Esophagus squamous epithelium (tissue), 5 donors: ENCODE data around the gene DAD1. TPM values are rescaled to one million over a fixed set of nuclear protein-coding genes. Genes with fewer than 3 reads are reported as not detected.

Experiments used
- DNase-seq: peaks from one replicate; lab custom pipeline; 2025; lab: John Stamatoyannopoulos, UW
- H3K27ac ChIP-seq, 4 donors: fragments of 200-600 bp; sonication (generic); one replicate each; pipeline ENCODE4 v1.5.1; 2016 to 2019; ENCODE audit warnings: mild to moderate bottlenecking in 1 of 4
- H3K27me3 ChIP-seq, 4 donors: fragments of 200-600 bp; sonication (generic); 1 replicate in 3 of 4; 2 replicates in 1 of 4; pipeline versions ENCODE4 v1.5.1 to v1.6.0; 2017 to 2021; ENCODE audit warnings: antibody characterized with exemption in 1 of 4
- H3K36me3 ChIP-seq, 3 donors: fragments of 200-600 bp; sonication (generic); one replicate each; pipeline ENCODE4 v1.5.1; 2016 to 2019
- H3K4me1 ChIP-seq, 3 donors: fragments of 200-600 bp; sonication (generic); one replicate each; pipeline ENCODE4 v1.5.1; 2017 to 2019
- H3K4me3 ChIP-seq, 4 donors: fragments of 200-600 bp; sonication (generic); 1 replicate in 3 of 4; 2 replicates in 1 of 4; pipeline ENCODE4 v1.5.1; 2016 to 2019; ENCODE audit warnings: mild to moderate bottlenecking in 2 of 4, moderate library complexity in 1 of 4
- H3K9me3 ChIP-seq, 3 donors: fragments of 200-600 bp; sonication (generic); one replicate each; pipeline ENCODE4 v1.5.1; 2016 to 2019
- CTCF ChIP-seq, 6 experiments: fragments of 450-650 bp in 4 of 6; fragments of 200-600 bp in 2 of 6; sonication (generic) in 2 of 6; IDR thresholded peaks; one replicate each; pipeline ENCODE4 v1.5.1; 2016 to 2019; ENCODE audit warnings: antibody characterized with exemption in 6 of 6, mild to moderate bottlenecking in 4 of 6, moderate library complexity in 4 of 6
- POLR2A ChIP-seq, 4 donors: fragments of 450-650 bp; IDR thresholded peaks; one replicate each; pipeline ENCODE4 v1.6.1; 2017; ENCODE audit warnings: antibody characterized with exemption in 4 of 4, mild to moderate bottlenecking in 4 of 4, moderate library complexity in 3 of 4
- WGBS, 2 donors: methylation state at CpG; one replicate each; pipeline ENCODE4 v1.1.5; 2018; 5-methylcytosine and 5-hydroxymethylcytosine counted together
- intact Hi-C: fragments of 100-400 bp; cut with DNase I; formaldehyde crosslinking; loops from one replicate; pipeline ENCODE4 v1.15.0; 2022
- total RNA-seq, 4 donors: library from RNA; depleted of rRNA; stranded (reverse); fragments of >200 nt; gene quantifications; one replicate each; pipeline ENCODE4 v1.1.0, GENCODE V29; 2016
- donor health status: DM: yes; HTN: yes; CAD: no.

The DAD1 gene
- total RNA-seq, 4 donors from 2014 or later: 174 to 280 (median 225) TPM

- Histone ChIP-seq H3K9me3 (no peaks in the 10 kb centered on the region), H3K36me3 (peaks cover 0 to 14% (median 0%) of the 10 kb centered on the region in 3 donors), H3K27me3 (no peaks in the 10 kb centered on the region), H3K27ac (no peak overlapping the region), H3K4me1 (peaks cover 0 to 22% (median 6%) of the 10 kb centered on the region in 3 donors), H3K4me3 (no peak overlapping the region)
- 82 to 93% methylated on average over 3 of the region's 3 CpGs for WGBS, 2 donors
- intact Hi-C loops: loop anchor here (10.0 kb wide), 1 partner anchor 265 kb away; no protein-coding TSS in a partner anchor
- DNase-seq: no peak
- TF ChIP-seq CTCF (IDR thresholded peaks at IDR 0.05) (no peak), POLR2A (IDR thresholded peaks at IDR 0.05) (no peak)
These were observed 9.1 kb downstream of the DAD1 start for GRCh38 chr14:22579881-22580280.

GRCh38 chr14:22579236-22579635 lies 9.8 kb downstream of the DAD1 start:
- no peak overlapping the region for H3K27ac ChIP-seq
- no peaks in the 10 kb centered on the region for H3K27me3 ChIP-seq
- 61 to 68% methylated on average over 2 of the region's 2 CpGs for WGBS, 2 donors
- TF ChIP-seq POLR2A (IDR thresholded peaks at IDR 0.05): no peak
- TF ChIP-seq CTCF (IDR thresholded peaks at IDR 0.05): no peak
- H3K9me3 ChIP-seq: no peaks in the 10 kb centered on the region
- peaks cover 0 to 16% (median 3%) of the 10 kb centered on the region in 3 donors for H3K4me1 ChIP-seq
- H3K36me3 ChIP-seq: peaks cover 0 to 21% (median 0%) of the 10 kb centered on the region in 3 donors
- no peak for DNase-seq
- H3K4me3 ChIP-seq: no peak overlapping the region
- intact Hi-C loops: loop anchor here (10.0 kb wide), 1 partner anchor 266 kb away; no protein-coding TSS in a partner anchor

- DNase-seq: no peak
- intact Hi-C loops: loop anchor here (10.0 kb wide), 1 partner anchor 267 kb away; no protein-coding TSS in a partner anchor
- H3K27me3 ChIP-seq: no peaks in the 10 kb centered on the region
- no peak overlapping the region for H3K27ac ChIP-seq
- H3K4me3 ChIP-seq: no peak overlapping the region
- peaks cover 0 to 39% (median 3%) of the 10 kb centered on the region in 3 donors for H3K36me3 ChIP-seq
- peaks cover 0 to 10% (median 3%) of the 10 kb centered on the region in 3 donors for H3K4me1 ChIP-seq
- no peaks in the 10 kb centered on the region for H3K9me3 ChIP-seq
- 76 to 82% methylated on average over 5 to 6 of the region's 6 CpGs for WGBS, 2 donors
- no peak for TF ChIP-seq POLR2A (IDR thresholded peaks at IDR 0.05)
- TF ChIP-seq CTCF (IDR thresholded peaks at IDR 0.05): no peak
These were observed 11.6 kb downstream of the DAD1 start for GRCh38 chr14:22577334-22577908.

- H3K4me1 ChIP-seq: peaks cover 3 to 35% (median 3%) of the 10 kb centered on the region in 3 donors
- TF ChIP-seq POLR2A (IDR thresholded peaks at IDR 0.05): no peak
- TF ChIP-seq CTCF (IDR thresholded peaks at IDR 0.05): no peak
- intact Hi-C loops: loop anchor here (10.0 kb wide), 1 partner anchor 271 kb away; no protein-coding TSS in a partner anchor
- no peak overlapping the region for H3K4me3 ChIP-seq
- no peak for DNase-seq
- H3K9me3 ChIP-seq: no peaks in the 10 kb centered on the region
- H3K27me3 ChIP-seq: no peaks in the 10 kb centered on the region
- H3K36me3 ChIP-seq: peaks cover 0 to 63% (median 3%) of the 10 kb centered on the region in 3 donors
- H3K27ac ChIP-seq: no peak overlapping the region
- WGBS, 2 donors: 91 to 100% methylated on average over 3 of the region's 3 CpGs
These were observed 15.2 kb downstream of the DAD1 start for GRCh38 chr14:22573804-22574203.

GRCh38 chr14:22572562-22573058 lies 16.4 kb downstream of the DAD1 start:
- intact Hi-C loops: loop anchor here (10.0 kb wide), 1 partner anchor 272 kb away; no protein-coding TSS in a partner anchor
- DNase-seq: no peak
- WGBS, 2 donors: 73 to 83% methylated on average over 1 of the region's 1 CpG
- H3K4me1 ChIP-seq: peaks cover 3 to 47% (median 4%) of the 10 kb centered on the region in 3 donors
- no peaks in the 10 kb centered on the region for H3K27me3 ChIP-seq
- H3K27ac ChIP-seq: no peak overlapping the region
- H3K36me3 ChIP-seq: peaks cover 0 to 67% (median 3%) of the 10 kb centered on the region in 3 donors
- TF ChIP-seq CTCF (IDR thresholded peaks at IDR 0.05) (no peak), POLR2A (IDR thresholded peaks at IDR 0.05) (no peak)
- H3K4me3 ChIP-seq: no peak overlapping the region
- H3K9me3 ChIP-seq: no peaks in the 10 kb centered on the region
